SK-N-SH (cell line): ENCODE measurements around the gene MYO9B. TPM values are rescaled to one million over a fixed set of nuclear protein-coding genes. Genes with fewer than 3 reads are reported as not detected.

Experiments
- CTCF ChIA-PET: fragments of 300-600, 350-600 bp; formaldehyde crosslinking; extraction: SDS; loops from one replicate; lab custom pipeline; 2021; lab: Yijun Ruan, JAX
- POLR2A ChIA-PET: fragments of 350-600 bp; sonication (Branson Sonifier 250); formaldehyde crosslinking; extraction: SDS; loops from one replicate; lab custom pipeline; 2020; ENCODE audit warnings: antibody characterized with exemption, inconsistent platforms; lab: Yijun Ruan, JAX
- DNase-seq: peaks from one replicate; pipeline ENCODE4 v3.0.0; 2012
- H2AFZ ChIP-seq: fragments of 200-600 bp; sonication (generic); 2 replicates; pipeline ENCODE4 v1.8.1; 2016; ENCODE audit warnings: antibody characterized with exemption, mild to moderate bottlenecking, low read depth
- H3F3A ChIP-seq: fragments of 200-600 bp; sonication (generic); replicated peaks from 2 replicates; pipeline ENCODE3; 2016; ENCODE audit warnings: antibody characterized with exemption, mild to moderate bottlenecking; ENCODE audit not compliant: insufficient read depth
- H3K27ac ChIP-seq, 2 experiments: fragments of 200-500 bp in 1 of 2; fragments of 200-600 bp in 1 of 2; sonication (Bioruptor generic) in 1 of 2; sonication (generic), shearing (Covaris generic) in 1 of 2; 2 replicates each; pipeline versions ENCODE4 v1.5.1 to v1.6.1; 2014 to 2016; ENCODE audit warnings: low read depth in 2 of 2, inconsistent platforms in 1 of 2, low read length in 1 of 2, mild to moderate bottlenecking in 1 of 2, mixed read lengths in 1 of 2
- H3K27me3 ChIP-seq: fragments of 200-600 bp; sonication (generic), shearing (Covaris generic); 2 replicates; pipeline ENCODE4 v1.6.1; 2016; ENCODE audit warnings: mixed run types; ENCODE audit not compliant: insufficient read depth
- H3K36me3 ChIP-seq, 2 experiments: fragments of 200-500 bp in 1 of 2; fragments of 200-600 bp in 1 of 2; sonication (Bioruptor generic) in 1 of 2; sonication (generic) in 1 of 2; replicated peaks in 1 of 2; 2 replicates each; pipeline versions ENCODE3 to v1.5.1; 2014 to 2016; ENCODE audit warnings: low read length in 1 of 2, mild to moderate bottlenecking in 1 of 2; ENCODE audit not compliant: insufficient read depth in 2 of 2, control insufficient read depth in 1 of 2
- H3K4me1 ChIP-seq, 2 experiments: fragments of 200-500 bp in 1 of 2; fragments of 200-600 bp in 1 of 2; sonication (Bioruptor generic) in 1 of 2; sonication (generic), shearing (Covaris generic) in 1 of 2; 2 replicates each; pipeline versions ENCODE4 v1.5.1 to v1.6.1; 2014 to 2016; ENCODE audit warnings: low read depth in 1 of 2, low read length in 1 of 2, mixed run types in 1 of 2; ENCODE audit not compliant: insufficient read depth in 2 of 2, control insufficient read depth in 1 of 2
- H3K4me2 ChIP-seq: fragments of 200-600 bp; sonication (generic), shearing (Covaris generic); 2 replicates; pipeline ENCODE4 v1.6.1; 2017; ENCODE audit warnings: mixed run types
- H3K4me3 ChIP-seq, 2 experiments: fragments of 200-500 bp in 1 of 2; fragments of 200-600 bp in 1 of 2; sonication (Bioruptor generic) in 1 of 2; sonication (generic), shearing (Covaris generic) in 1 of 2; 2 replicates each; pipeline versions ENCODE4 v1.5.1 to v1.8.1; 2014 to 2016; ENCODE audit warnings: low read depth in 2 of 2, inconsistent platforms in 1 of 2, low read length in 1 of 2, mild to moderate bottlenecking in 1 of 2, mixed read lengths in 1 of 2, moderate library complexity in 1 of 2
- H3K79me2 ChIP-seq: fragments of 200-600 bp; sonication (generic); 2 replicates; pipeline ENCODE4 v1.8.1; 2017; ENCODE audit warnings: mild to moderate bottlenecking; ENCODE audit not compliant: insufficient read depth
- H3K9ac ChIP-seq: fragments of 200-600 bp; sonication (generic); 2 replicates; pipeline ENCODE4 v1.6.1; 2017; ENCODE audit warnings: mixed run types
- H3K9me2 ChIP-seq: fragments of 200-600 bp; sonication (generic); 2 replicates; pipeline ENCODE4 v1.6.1; 2017; ENCODE audit warnings: mixed run types
- H3K9me3 ChIP-seq: fragments of 200-600 bp; sonication (generic); 2 replicates; pipeline ENCODE4 v1.6.1; 2017; ENCODE audit warnings: mixed run types, mild to moderate bottlenecking, moderate library complexity
- H4K20me1 ChIP-seq: fragments of 200-600 bp; sonication (generic); 2 replicates; pipeline ENCODE4 v1.6.1; 2017; ENCODE audit warnings: mild to moderate bottlenecking, mixed run types; ENCODE audit not compliant: insufficient read depth
- EP300 ChIP-seq, 2 experiments: IDR thresholded peaks; 2 replicates each; pipeline versions ENCODE4 v1.4.0 to v1.6.1; 2012; ENCODE audit warnings: borderline replicate concordance in 1 of 2, low read depth in 1 of 2, low read length in 1 of 2
- FOSL2 ChIP-seq: IDR thresholded peaks from 2 replicates; pipeline ENCODE4 v1.4.0; 2012; ENCODE audit warnings: low read depth, mild to moderate bottlenecking, moderate library complexity, borderline replicate concordance
- FOXM1 ChIP-seq: IDR thresholded peaks from 2 replicates; pipeline ENCODE4 v1.4.0; 2012; ENCODE audit warnings: low read depth, mild to moderate bottlenecking
- GABPA ChIP-seq: IDR thresholded peaks from 2 replicates; pipeline ENCODE4 v1.4.0; 2012; ENCODE audit warnings: low read depth, mild to moderate bottlenecking
- MEF2A ChIP-seq: IDR thresholded peaks from 2 replicates; pipeline ENCODE4 v1.4.0; 2012; ENCODE audit warnings: low read depth, borderline replicate concordance
- NRF1 ChIP-seq: IDR thresholded peaks from 2 replicates; pipeline ENCODE4 v1.6.1; 2012; ENCODE audit warnings: low read depth, mild to moderate bottlenecking, low read length
- POLR2AphosphoS5 ChIP-seq: IDR thresholded peaks from 2 replicates; pipeline ENCODE4 v1.6.1; 2012; ENCODE audit warnings: low read depth, low read length
- RAD21 ChIP-seq: IDR thresholded peaks from 2 replicates; pipeline ENCODE4 v1.6.1; 2012; ENCODE audit warnings: mild to moderate bottlenecking, low read length
- RCOR1 ChIP-seq: fragments of 150-350 bp; IDR thresholded peaks from 2 replicates; pipeline ENCODE4 v1.6.1; 2017; ENCODE audit warnings: antibody characterized with exemption, low read length
- RFX5 ChIP-seq: IDR thresholded peaks from 2 replicates; pipeline ENCODE4 v1.6.1; 2012; ENCODE audit warnings: mild to moderate bottlenecking, improper control_type of control experiment, low read length
- RXRA ChIP-seq: IDR thresholded peaks from 2 replicates; pipeline ENCODE4 v1.4.0; 2012; ENCODE audit warnings: low read depth, mild to moderate bottlenecking, borderline replicate concordance
- SMC3 ChIP-seq: IDR thresholded peaks from 2 replicates; pipeline ENCODE4 v1.6.1; 2012; ENCODE audit warnings: low read depth, low read length, improper control_type of control experiment
- TAF1 ChIP-seq: IDR thresholded peaks from 2 replicates; pipeline ENCODE4 v1.6.1; 2012; ENCODE audit warnings: low read depth, mild to moderate bottlenecking, low read length, moderate library complexity, borderline replicate concordance
- WGBS: methylation state at CpG from one replicate; pipeline ENCODE4 v1.1.6; 2017; ENCODE audit warnings: low lambda C conversion rate; 5-methylcytosine and 5-hydroxymethylcytosine counted together
- polyA plus RNA-seq, 3 experiments: library from polyadenylated mRNA; depleted of rRNA; stranded (reverse); fragments of >200 nt; gene quantifications; 2 replicates each; pipeline ENCODE4 v1.2.3, GENCODE V29; 2012
- TF ChIP-seq, protein P1 (sequence below): IDR thresholded peaks from 2 replicates; pipeline ENCODE4 v1.6.1; 2012; ENCODE audit warnings: mild to moderate bottlenecking, low read depth, low read length, moderate library complexity
- TF ChIP-seq, protein P2 (sequence below): IDR thresholded peaks from 2 replicates; pipeline ENCODE4 v1.4.0; 2012; ENCODE audit warnings: low read depth, borderline replicate concordance
- TF ChIP-seq, protein P3 (sequence below): IDR thresholded peaks from 2 replicates; pipeline ENCODE4 v1.4.0; 2012; ENCODE audit warnings: low read depth
- TF ChIP-seq, protein P4 (sequence below): IDR thresholded peaks from 2 replicates; pipeline ENCODE4; 2012
- TF ChIP-seq, protein P5 (sequence below): fragments of 150-350 bp; IDR thresholded peaks from 2 replicates; pipeline ENCODE4 v1.6.1; 2017; ENCODE audit warnings: antibody characterized with exemption, low read length, low read depth, borderline replicate concordance
- TF ChIP-seq, protein P6 (sequence below): fragments of 150-350 bp; IDR thresholded peaks from 2 replicates; pipeline ENCODE4 v1.6.1; 2016; ENCODE audit warnings: mild to moderate bottlenecking, low read depth, low read length

MYO9B gene
- polyA plus RNA-seq, 1 of the 3 experiments (the other 2 are of a cell fraction) = 37.6 TPM

DNA sequence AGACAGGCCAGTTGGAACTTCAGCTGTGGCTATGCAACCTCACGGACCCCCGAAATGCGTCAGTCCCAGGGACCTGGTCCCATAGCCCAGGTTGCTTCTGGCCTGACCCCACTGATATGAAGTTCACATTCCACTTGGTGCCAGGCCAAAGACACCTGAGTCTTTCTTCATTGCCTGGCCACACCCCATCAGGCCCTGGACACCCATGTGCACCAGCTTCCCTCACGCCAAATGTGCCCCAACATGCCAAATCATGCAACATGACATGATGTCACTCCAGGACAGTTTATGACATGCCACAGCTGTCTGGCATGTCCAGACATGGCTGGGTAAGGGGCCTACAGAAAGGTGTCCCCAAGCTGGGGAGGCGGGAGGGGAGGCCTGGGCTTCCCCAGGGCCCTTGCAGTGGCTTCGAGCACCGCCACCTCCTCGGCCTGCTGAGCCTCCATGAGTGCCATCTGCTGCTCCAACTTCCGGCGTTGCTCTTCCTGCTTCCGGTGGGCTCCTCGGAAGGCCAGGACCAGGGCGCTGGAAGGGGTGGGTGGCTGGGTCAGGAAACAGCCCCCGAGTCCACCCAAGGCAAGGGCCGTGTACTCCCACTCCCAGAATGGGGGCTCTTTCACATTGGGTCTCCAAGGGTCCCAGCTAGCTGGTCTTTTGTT, 174.4 kb downstream of the MYO9B start (continued):
- TF ChIP-seq, protein P1, sequence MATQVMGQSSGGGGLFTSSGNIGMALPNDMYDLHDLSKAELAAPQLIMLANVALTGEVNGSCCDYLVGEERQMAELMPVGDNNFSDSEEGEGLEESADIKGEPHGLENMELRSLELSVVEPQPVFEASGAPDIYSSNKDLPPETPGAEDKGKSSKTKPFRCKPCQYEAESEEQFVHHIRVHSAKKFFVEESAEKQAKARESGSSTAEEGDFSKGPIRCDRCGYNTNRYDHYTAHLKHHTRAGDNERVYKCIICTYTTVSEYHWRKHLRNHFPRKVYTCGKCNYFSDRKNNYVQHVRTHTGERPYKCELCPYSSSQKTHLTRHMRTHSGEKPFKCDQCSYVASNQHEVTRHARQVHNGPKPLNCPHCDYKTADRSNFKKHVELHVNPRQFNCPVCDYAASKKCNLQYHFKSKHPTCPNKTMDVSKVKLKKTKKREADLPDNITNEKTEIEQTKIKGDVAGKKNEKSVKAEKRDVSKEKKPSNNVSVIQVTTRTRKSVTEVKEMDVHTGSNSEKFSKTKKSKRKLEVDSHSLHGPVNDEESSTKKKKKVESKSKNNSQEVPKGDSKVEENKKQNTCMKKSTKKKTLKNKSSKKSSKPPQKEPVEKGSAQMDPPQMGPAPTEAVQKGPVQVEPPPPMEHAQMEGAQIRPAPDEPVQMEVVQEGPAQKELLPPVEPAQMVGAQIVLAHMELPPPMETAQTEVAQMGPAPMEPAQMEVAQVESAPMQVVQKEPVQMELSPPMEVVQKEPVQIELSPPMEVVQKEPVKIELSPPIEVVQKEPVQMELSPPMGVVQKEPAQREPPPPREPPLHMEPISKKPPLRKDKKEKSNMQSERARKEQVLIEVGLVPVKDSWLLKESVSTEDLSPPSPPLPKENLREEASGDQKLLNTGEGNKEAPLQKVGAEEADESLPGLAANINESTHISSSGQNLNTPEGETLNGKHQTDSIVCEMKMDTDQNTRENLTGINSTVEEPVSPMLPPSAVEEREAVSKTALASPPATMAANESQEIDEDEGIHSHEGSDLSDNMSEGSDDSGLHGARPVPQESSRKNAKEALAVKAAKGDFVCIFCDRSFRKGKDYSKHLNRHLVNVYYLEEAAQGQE = no peak

DNA sequence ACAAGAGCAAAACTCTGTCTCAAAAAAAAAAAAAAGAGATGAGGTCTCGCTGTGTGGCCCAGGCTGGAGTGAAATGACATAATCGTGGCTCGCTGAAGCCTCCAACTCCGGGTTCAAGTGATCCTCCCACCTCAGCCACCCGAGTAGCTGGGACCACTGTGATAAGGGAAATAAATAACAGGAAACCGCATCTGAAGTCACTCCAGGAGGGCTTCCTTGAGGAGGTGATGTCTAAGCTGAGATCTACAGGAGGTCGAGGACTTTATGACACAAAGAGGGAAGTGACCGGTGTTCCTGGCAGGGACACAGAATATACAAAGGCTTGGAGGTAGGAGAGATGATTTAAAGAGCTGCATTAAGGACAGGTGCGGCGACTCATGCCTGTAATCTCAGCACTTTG, 179.1 kb downstream of the MYO9B start:
- CTCF ChIA-PET = no interaction called here
- H2AFZ ChIP-seq = no peak overlapping the region
- TF ChIP-seq, protein P2, sequence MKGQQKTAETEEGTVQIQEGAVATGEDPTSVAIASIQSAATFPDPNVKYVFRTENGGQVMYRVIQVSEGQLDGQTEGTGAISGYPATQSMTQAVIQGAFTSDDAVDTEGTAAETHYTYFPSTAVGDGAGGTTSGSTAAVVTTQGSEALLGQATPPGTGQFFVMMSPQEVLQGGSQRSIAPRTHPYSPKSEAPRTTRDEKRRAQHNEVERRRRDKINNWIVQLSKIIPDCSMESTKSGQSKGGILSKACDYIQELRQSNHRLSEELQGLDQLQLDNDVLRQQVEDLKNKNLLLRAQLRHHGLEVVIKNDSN = no peak
- TF ChIP-seq, protein P3, sequence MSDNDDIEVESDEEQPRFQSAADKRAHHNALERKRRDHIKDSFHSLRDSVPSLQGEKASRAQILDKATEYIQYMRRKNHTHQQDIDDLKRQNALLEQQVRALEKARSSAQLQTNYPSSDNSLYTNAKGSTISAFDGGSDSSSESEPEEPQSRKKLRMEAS = no peak
- TF ChIP-seq RFX5 (no peak), EP300 (IDR thresholded peaks at IDR 0.05; ENCODE audit: borderline replicate concordance in 1 of 2, low read depth in 1 of 2, low read length in 1 of 2) (no peak), RAD21 (no peak), FOXM1 (no peak), TAF1 (no peak), RCOR1 (no peak), NRF1 (no peak), POLR2AphosphoS5 (no peak), SMC3 (no peak), MEF2A (no peak), GABPA (no peak), RXRA (no peak), FOSL2 (no peak)
- TF ChIP-seq, protein P1 = no peak
- TF ChIP-seq, protein P4, sequence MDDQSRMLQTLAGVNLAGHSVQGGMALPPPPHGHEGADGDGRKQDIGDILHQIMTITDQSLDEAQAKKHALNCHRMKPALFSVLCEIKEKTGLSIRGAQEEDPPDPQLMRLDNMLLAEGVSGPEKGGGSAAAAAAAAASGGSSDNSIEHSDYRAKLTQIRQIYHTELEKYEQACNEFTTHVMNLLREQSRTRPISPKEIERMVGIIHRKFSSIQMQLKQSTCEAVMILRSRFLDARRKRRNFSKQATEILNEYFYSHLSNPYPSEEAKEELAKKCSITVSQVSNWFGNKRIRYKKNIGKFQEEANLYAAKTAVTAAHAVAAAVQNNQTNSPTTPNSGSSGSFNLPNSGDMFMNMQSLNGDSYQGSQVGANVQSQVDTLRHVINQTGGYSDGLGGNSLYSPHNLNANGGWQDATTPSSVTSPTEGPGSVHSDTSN = no peak
- TF ChIP-seq, protein P5, sequence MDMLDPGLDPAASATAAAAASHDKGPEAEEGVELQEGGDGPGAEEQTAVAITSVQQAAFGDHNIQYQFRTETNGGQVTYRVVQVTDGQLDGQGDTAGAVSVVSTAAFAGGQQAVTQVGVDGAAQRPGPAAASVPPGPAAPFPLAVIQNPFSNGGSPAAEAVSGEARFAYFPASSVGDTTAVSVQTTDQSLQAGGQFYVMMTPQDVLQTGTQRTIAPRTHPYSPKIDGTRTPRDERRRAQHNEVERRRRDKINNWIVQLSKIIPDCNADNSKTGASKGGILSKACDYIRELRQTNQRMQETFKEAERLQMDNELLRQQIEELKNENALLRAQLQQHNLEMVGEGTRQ = no peak
- TF ChIP-seq, protein P6, sequence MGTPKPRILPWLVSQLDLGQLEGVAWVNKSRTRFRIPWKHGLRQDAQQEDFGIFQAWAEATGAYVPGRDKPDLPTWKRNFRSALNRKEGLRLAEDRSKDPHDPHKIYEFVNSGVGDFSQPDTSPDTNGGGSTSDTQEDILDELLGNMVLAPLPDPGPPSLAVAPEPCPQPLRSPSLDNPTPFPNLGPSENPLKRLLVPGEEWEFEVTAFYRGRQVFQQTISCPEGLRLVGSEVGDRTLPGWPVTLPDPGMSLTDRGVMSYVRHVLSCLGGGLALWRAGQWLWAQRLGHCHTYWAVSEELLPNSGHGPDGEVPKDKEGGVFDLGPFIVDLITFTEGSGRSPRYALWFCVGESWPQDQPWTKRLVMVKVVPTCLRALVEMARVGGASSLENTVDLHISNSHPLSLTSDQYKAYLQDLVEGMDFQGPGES = no peak

More for the DNA sequence above, 179.1 kb downstream of the MYO9B start:
- Histone ChIP-seq H3K79me2 (no peaks in the 10 kb centered on the region), H3K4me3 (no peak overlapping the region), H3K9me2 (no peaks in the 10 kb centered on the region), H3F3A (no peaks in the 10 kb centered on the region), H3K27ac (no peak overlapping the region), H3K4me1 (no peaks in the 10 kb centered on the region), H3K9ac (no peak overlapping the region), H3K4me2 (no peak overlapping the region), H3K27me3 (no peaks in the 10 kb centered on the region), H3K9me3 (peaks cover 5% of the 10 kb centered on the region; the same call in 1 of the 2 replicates), H3K36me3 (no peaks in the 10 kb centered on the region), H4K20me1 (no peaks in the 10 kb centered on the region)
- 81% methylated on average over 10 of the region's 10 CpGs for WGBS
- DNase-seq = no peak
- POLR2A ChIA-PET = no interaction called here
